Stimulated activated naive CD4-positive, alpha-beta T cell (primary cell): ENCODE results near the gene GALNT12.

ENCODE experiments used
- DNase-seq, 6 experiments: peaks; one replicate each; lab custom pipeline; 2025; lab: John Stamatoyannopoulos, UW

Gene GALNT12

DNA sequence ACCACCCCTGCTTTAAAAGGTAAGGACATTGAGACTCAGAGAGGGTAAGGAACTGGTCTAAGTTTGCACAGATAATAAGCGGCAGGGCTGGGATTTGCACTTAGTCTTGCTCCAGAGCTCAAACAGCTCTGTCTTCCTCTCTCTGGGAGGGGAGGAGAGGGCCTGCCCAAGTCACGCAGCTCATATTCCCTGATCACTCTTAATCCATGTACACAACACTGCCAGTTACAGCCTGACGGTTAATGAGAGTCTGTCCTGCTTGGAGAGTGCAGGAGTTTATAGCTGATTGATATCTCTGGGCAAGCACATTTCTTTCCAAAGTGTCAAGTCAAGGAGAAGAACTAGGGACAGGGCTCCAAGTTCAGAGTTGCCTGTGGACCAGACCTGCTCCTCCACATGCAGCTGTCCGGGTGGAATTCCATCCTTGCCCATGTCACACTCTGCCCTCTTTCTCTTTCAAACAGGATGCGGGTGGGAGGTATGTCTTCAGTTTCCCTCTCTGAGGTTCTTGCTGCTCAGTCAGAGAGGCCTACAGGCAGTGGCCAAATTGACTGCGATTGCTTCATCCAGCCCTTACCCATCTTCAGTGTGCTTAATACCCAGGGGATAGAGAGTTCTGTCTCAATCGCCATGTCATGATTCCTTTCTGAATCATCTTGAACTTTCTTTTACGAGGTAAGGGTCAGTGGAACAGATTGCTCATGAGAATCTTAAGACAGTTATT is 54.5 kb downstream of the GALNT12 start:
- no peak for DNase-seq

DNA sequence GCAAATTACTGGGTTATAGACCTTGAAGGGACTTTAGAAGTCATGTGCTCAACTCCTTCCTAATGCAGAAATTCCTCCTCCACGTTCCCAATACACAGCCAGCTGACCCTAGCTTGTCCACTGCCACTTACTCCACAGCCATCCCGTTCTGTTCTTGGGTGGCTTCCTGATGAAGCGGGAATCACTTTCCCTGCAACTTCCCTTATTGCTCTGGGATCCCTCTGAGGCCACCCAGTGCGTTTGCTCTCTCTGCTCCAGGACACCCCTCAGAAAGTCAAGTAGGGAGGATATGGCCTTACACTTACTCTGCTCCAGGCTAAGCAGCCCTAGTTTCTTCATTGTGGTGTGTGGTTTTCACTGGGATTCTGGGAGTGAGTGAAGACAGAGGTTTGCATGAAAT is 55.5 kb downstream of the GALNT12 start:
- DNase-seq: no peak

DNA sequence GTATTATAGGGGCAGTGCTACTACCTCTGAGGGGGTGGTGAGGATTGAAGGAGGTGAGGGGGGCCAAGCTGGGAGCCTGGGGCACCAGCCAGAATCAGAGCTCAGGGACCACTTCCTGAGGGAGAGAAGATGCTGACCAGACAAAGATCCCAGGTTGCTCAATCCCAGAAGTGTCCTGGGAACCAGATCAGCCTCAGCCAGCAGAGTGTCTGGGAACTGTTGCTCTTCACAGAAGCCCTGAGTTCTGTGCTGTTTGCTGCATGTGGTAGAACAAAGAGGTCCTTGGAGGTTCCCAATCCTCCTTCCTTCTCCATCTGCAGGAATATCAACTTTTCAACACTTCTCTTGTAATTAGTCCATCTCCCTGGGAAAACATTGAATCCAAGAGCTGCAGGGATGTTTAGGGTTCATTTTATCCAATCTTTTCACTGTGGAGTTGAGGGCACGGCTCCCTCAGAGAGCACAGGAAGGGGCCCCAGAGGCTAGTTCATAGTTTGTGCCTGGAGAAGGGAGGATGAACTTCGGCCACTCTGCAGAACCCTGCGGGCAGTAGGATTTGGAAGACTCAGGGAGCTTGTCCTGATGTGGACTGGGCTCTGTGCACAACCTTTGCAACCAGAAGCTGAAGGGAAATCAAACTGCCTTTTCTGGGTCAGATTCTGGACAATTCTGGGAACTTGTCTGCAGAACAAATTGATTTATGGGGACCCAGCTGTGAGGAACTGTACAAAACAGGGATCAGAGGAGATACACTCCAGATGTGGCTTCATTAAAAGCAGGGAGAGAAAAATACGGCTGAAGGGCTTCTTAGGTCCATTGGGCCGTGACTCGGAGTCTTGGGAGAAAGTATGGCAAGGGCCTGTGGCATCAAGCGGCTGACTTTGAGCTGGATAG is 57.1 kb downstream of the GALNT12 start:
- DNase-seq: no peak

DNA sequence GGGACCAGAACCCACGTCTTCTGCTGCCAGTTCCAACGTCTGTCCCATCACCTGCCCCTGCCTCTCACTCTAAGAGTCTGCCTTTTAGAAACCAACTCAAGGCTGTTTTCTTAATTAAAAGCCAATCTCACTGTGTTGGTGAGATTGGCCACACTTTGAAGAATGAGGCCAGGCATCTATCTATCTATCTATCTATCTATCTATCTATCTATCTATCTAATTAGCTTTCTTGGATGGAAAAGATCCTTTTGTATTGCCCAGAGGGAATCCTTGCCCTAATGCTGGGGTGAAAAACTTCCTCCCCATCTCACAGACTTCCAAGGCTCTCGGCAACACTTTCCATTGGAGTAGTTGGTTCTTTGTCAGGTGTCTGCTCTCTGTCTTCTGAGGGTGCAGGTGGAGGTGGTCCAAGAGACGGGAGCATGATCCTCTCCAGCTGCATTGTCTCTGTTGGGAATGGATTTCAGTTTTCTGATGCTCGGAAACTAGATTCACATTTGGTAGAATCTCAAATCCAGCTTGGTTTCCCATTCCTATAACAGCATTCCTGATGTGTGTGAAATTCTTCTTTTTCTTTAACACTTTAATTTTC is 57.9 kb downstream of the GALNT12 start:
- no peak for DNase-seq

DNA sequence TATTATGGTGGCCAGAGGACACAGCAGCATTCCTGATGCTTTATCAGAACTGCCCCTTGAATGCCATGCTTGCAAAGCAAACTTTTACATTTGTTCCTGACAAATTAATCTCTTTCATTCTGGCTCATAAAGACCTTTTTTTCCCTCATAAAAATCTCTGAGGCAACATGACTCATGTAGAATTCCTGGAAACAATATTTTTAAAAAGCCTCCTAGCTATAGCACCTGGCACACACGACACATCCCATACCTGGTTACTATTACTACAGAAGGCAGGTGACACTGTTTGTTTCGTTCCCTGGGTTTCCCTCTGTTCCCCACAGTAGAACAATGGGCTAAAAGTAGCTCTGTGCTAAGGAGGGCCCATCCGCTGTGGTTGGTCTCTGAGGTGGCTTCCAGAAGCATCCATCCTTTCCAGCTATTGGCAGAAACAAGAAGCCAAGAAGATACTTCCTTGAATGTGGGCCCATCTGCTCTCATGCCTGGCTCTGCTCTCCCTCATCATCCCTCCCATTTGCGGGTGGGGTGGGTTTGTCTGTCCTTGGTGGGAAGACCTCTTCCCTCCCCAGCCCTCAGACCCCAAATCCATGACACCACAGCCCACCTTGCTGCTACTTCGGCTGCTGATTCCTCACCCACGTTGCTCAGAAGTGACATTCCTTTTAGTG is 59.1 kb downstream of the GALNT12 start:
- no peak for DNase-seq

DNA sequence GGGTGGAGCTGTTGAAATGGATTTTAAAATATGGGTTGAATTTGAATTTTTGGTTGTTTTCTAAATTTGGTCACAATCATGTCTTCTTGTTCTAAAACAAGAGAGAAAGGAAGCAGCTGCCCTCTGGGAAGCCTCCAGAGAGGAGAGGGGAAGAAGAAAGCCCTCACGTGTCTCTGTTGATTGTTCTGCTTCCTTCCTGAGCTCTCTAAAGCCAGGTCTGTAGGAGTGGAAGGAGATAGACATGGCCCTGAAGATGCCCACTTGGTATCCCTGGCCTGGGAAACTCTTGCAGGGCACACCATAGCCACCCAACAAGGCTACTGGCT is 59.6 kb downstream of the GALNT12 start:
- no peak for DNase-seq

DNA sequence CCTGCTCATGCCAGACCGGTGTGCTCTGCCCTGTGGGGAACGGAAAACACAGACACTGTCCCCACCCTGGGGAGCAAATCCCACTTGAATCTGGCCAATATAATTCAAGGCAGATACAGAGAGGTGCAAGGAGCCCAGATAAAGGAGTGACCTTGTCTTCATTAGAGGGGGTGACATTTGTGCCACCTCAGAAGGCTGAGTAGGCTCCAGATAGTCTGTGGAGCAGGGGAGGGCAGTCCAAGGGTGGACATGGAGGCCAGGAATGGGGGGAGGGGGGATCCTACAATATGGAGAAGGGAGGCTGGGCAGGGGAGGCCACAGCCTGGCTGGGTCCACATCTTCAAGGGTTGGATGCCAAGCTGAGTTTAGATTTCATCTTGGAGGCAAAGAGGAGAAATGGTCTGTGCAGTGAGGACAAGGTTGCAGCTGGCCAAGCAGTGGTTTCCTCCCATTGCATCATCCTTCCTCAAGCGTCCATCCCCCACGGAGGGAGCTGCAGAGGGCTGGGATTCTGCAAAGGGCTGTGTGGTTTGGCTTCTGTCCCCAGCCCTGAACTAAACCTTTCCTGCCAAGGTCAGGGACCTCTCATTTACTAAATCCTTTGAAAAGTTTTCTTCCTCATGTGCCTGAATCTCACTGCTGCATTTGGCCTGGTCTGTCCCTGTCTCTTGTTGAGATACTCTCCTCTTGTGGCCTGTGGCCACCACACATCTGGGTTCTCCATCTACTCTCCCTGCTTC is 60.1 kb downstream of the GALNT12 start:
- no peak for DNase-seq

DNA sequence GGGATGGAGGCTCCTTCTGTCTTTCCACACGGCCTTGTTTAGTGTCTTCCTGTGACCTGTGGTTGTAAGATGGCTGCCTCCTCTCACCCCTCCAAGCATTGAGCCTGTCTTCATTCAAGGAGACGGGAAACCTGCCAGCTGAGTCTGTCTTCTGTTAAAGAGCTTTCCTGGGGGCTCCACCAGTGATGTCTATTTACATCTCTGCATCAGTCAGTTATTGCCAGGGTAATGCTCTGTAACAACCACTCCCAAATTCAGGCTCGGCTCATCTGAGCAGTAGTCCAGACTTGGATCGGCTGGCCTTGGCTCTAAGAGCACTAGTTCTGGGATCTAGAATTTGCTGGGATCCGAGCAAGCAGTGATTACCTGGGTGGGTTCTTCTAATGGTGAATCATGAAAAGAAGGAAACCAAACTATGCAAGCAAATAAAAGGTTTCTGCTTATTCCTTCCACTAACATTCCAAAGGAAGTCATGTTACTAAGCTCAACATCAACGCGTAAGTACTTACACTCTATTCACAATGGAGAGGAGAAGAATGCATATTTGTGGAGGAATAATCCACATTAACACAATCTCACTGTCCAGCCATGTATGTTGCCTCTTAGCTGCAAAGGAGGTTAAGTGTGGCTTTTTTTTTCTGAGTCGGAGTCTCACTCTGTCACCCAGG is 61.7 kb downstream of the GALNT12 start:
- no peak for DNase-seq

DNA sequence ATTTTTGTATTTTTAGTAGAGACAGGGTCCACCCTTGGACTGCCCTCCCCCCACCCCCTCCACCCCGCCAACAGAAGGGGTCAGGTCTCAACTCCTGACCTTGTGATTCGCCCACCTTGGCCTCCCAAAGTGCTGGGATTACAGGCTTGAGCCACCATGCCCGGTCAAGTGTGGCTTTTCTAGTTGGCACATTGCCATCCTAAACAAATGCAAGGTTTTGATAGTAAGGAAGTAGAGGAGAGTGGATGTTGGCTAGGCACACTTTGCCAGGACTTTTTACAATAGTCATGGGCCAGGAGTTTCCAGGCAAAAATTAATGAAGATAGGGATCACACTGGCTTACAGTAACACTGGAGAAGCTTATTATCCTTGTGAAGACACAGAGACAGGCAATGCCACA is 62.4 kb downstream of the GALNT12 start:
- no peak for DNase-seq

DNA sequence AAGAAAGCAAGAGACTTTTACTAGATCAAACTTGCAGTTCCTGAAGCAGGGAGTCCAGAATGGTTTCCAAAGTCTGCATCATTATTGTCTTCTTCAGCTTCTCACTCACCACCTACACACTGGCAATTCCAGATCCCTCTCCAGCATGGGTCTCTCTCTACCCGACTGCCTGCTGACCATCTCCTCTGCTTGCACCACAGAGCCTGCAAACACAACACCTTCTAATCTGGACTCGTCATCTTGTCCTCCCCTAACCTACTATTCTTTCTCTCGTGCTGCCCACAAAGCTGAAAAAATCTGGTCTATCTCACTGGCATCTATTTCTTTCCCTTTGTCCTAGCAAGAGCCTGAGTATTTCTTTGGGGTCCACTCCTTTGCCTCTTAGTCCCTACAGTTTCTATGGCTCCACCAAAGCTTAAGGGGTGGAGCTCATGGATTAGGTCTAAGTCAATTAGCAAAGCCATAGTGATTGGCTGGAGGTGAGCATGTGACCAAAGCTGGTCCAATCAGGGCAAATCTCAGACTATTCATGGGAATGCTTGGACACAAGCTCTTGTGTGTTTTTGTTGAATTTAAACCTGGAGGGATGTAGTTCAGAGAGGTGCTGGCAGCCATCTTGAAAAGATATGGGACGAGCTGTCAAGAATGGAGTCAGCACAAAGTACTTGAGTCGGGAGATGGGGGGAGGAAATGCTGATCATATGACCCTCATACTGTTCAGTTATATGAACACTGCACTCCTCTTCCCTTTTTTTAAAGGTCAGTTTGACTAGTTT is 63.5 kb downstream of the GALNT12 start:
- no peak for DNase-seq

DNA sequence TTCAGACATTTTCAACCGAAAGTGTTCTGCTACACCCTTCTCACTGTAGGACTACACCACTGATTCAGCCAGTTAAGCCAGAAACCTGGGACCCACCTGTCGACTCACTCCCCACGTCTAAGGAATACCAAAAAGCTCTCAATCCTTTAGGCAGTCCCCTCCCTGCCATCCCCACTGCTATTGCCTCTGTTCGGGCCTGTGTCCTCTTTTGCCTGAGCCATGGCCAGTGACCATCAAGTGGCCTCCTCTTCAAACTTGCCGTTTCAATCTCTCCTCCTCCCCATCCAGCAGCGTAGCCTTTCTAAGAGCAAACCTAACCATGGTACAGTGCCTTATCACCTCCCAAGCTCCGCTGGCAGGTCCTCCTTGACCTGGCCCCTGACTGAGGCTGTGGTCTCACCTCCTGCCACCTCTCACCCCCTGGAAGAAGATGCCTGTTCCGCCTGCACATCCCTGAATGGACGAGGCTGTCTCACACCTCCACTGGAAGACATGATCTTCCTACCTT is 64.1 kb downstream of the GALNT12 start:
- DNase-seq: no peak

DNA sequence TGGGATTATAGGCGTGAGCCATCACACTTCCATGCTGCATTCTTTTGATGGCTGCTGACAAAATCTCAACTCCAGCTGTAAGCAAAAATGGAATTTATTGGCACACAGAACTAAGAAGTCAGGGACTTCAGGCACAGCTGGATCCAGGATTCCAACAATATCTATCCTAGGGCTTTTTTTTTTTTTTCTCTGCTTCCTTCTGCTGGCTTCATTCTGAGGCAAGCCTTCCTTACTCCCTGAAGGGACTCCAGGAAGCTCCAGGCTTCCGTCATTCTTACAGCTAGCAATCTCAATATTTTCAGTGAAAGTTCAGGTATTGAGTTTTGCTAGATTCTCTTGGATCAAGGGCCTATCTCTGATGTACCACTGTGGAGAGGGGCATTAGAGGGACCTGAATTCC is 66.1 kb downstream of the GALNT12 start:
- DNase-seq: no peak

DNA sequence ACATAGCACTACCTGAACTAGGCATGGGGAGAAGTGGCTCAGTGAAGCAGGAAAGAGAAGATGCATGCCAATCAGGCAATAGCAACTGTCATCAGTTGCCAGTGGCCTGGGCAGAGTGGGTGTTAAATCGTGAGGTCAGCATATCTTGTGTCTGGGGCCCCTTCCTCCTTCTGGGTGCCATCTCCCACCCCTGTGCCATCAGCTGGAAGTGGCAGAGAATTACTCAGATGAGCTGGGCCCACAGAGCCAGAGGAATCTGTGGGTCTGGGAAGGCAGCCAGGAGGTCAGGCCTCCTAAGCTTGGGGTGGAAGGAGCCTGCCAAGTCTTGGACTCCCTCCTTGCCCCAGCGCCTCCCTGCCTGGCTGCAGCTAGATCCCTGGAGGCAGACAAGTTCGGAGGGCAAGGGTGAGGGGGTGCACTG is 66.5 kb downstream of the GALNT12 start:
- DNase-seq: no peak

DNA sequence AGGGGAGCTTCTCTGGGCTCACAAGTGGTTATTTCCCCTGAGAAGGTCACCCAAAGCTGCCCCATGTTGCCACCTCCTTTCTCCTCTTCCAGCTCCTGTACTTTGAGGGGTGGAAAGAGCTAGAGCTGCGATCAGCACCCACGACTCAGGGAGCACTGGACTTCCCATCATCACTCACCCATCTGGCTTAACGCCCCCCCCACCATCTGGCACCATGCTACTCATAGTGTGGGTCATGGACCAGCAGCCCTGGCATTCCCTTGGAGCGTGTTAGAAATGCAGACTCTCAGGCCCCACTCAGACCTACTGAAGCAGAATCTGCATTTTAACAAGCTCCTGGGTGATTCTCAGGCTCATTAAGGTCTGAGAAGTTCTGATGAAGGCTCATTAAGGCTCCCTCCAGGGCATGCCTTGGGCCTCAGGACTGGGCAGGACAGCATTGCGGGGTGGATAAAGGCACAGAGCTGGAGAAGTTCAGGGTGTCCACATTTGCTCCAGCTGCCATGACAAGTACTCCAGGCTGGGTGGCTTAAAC is 67.3 kb downstream of the GALNT12 start:
- no peak for DNase-seq

DNA sequence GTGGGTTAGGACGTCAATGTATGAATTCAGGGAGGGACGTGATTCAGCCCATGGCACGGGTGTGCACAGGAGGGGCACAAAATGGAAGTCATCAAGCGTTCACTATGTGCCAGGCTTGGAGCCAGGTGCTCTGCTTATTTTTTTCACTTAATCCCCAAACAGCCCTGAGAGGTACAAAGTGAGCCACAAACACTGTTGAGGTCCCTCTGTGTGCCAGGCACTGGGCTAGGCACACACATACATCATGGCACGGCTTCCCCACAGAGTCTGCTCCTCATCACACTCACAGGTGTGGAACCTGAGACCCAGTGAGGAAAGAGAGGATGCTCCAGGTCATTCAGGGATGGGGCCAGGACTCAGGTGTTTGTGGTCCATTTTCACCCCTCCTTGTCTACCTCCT is 68.1 kb downstream of the GALNT12 start:
- DNase-seq: no peak

DNA sequence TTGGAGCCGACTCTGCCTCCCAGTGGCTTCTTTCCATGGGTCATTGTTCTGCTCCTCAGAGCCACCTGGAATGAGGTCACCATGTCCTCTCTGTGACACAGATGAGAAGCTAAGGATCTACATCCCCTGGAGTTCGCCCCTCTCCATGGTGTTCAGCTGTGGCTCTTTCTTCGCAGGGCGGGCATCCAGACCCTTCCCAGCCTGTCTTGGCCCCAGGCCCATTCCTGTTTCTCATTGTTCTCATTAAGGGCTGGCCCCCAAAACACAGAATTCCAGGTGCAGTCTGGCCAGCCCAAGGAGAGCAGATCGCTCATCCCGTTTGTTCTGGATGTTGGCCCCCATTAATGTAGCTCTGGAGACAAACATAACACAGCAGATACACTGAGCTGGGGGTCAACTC is 69.8 kb downstream of the GALNT12 start:
- no peak for DNase-seq

DNA sequence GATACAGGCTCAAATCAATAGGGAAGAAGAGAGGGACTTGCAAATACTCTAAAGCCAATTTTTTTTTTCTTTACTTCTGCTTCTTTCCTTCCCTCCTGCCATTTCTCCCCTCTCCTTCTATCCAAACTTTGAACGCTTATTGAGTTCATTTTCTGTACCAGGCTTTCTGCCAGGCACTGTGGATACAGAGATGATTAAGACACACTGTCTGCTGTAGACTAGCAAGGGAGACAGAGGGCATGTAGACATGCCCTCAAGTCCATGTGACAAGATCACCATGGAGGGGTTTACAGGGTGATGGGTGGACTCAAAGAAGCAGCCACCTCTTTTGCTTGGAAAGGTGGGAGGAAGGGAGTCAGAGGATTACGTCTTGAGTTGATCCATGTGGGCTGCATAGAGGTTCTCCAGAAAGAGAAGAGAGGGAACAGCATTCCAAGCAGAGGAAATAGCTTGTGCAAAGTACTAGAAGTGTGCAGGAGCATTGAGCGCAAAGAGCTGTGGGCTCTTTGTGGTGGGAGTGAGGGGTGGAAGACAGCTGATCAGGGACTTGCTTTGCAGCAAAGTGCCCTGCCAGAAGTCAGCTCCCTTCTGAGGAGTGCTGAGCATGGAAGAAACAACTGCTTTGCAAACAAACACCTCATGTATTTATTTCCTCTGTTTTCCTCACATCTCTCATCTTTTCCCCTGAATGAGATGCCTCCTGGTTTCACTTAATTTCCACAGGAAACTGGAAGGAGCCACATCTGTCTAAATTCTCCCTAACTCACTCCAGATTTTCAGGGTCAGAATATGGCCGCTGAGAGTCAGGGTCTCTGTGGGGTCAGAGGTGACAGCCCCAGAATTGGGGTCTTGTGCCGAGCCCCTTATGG is 71.9 kb downstream of the GALNT12 start:
- DNase-seq: no peak

DNA sequence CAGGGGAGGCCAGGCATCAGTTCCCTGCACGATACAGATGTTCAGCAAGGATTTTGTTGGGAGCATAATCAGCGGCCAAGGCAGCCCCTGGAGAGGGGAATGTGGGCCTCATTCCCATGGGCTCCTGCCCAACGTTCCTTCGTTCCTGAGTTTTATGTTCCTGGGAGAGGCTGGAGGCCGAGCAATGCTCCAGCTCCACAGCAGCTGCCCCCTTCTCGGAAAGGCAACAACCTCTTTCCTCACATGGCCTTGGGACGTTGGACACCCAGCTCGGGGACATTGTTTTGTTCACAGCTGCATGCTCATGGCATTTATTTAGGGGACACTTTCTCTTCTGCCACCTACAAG is 72.5 kb downstream of the GALNT12 start:
- DNase-seq: no peak

DNA sequence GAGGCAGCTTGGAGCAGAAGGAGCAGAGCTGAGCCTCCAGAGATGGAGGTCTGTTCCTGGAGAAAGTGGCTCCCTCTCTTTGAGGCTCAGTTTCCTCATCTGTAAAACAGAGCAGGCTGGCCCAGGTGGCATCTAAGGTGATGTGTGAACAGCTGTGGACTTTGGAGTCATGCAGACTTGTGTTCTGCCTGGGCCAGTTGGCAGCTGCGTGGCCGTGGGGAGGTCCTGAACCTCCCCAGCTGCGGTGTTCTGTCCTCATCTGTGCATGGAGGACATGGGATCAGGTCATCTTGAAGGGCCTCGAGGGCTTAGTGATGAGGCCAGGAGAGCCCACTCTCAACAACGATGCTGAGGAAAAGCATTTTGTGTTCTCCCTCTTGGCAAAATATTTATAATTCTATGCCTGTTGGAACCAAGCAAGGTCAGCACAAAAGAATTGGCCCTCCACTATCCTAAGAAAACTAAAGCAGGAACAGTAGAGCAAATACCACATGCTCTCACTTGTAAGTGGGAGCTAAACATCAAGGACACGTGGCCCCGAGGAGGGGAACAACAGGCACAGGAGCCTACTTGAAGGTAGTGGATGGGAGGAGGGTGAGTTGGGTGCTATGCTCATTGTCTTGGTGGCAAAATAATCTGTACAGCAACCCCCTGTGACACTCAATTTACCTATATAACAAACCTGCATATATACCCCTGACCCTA is 73.0 kb downstream of the GALNT12 start:
- DNase-seq: no peak
